Thoracic aorta (tissue), 2 donors: ENCODE measurements around the gene MMADHC. TPM values are rescaled to one million over a fixed set of nuclear protein-coding genes. Genes with fewer than 3 reads are reported as not detected.

Experiments
- ATAC-seq: fragments of 150-250 bp; one replicate; pipeline ENCODE4 v1.8.0; 2017; ENCODE audit warnings: low read depth; ENCODE audit not compliant: insufficient number of reproducible peaks, low FRiP score
- DNase-seq: peaks from one replicate; pipeline ENCODE4 v3.0.0-alpha.2; 2020; ENCODE audit warnings: low spot score
- H3K27ac ChIP-seq, 2 donors: fragments of 200-600 bp; sonication (generic); 1 replicate in 1 of 2; 2 replicates in 1 of 2; pipeline ENCODE4 v1.5.1; 2016; ENCODE audit warnings: mild to moderate bottlenecking in 2 of 2, moderate library complexity in 2 of 2
- H3K27me3 ChIP-seq: fragments of 200-600 bp; sonication (generic); replicated peaks from 2 replicates; pipeline ENCODE4 v1.6.0; 2016; ENCODE audit warnings: mild to moderate bottlenecking; ENCODE audit not compliant: insufficient read depth
- H3K36me3 ChIP-seq: fragments of 200-600 bp; sonication (generic); one replicate; pipeline ENCODE4 v1.5.1; 2016
- H3K4me1 ChIP-seq, 2 donors: fragments of 200-600 bp; sonication (generic); 1 replicate in 1 of 2; 2 replicates in 1 of 2; pipeline versions ENCODE4 v1.5.1 to v1.6.0; 2016; ENCODE audit warnings: low read depth in 2 of 2, mild to moderate bottlenecking in 1 of 2; ENCODE audit not compliant: control insufficient read depth in 1 of 2
- H3K4me3 ChIP-seq: fragments of 200-600 bp; sonication (generic); 2 replicates; pipeline ENCODE4 v1.5.1; 2016; ENCODE audit warnings: mild to moderate bottlenecking
- H3K9me3 ChIP-seq: fragments of 200-600 bp; sonication (generic); 2 replicates; pipeline ENCODE4 v1.5.1; 2016
- CTCF ChIP-seq: fragments of 200-600 bp; sonication (generic); IDR thresholded peaks from one replicate; pipeline ENCODE4 v1.5.1; 2019; ENCODE audit warnings: antibody characterized with exemption
- total RNA-seq, 2 donors: library from RNA; depleted of rRNA; stranded (reverse); fragments of >200 nt; gene quantifications; one replicate each; pipeline versions ENCODE4 v1.1.0 to v1.2.3, GENCODE V29; 2016

The MMADHC gene
- total RNA-seq, 2 donors from 2014 or later, result 62.2 to 280 TPM

- Histone ChIP-seq H3K36me3 (peaks cover 5% of the 10 kb centered on the region), H3K9me3 (no peaks in the 10 kb centered on the region), H3K27ac (no peak overlapping the region)
Observed at GRCh38 chr2:149585166-149585885, 2.2 kb downstream of the MMADHC start.

GRCh38 chr2:149579972-149580882 lies 7.3 kb downstream of the MMADHC start:
- H3K36me3 ChIP-seq, result peaks cover 21% of the 10 kb centered on the region
- H3K27me3 ChIP-seq, result no peaks in the 10 kb centered on the region
- no peak overlapping the region for H3K4me3 ChIP-seq
- TF ChIP-seq CTCF, result no peak
- DNase-seq (no peak), ATAC-seq (peak; percentile 69)
- H3K27ac ChIP-seq, result peak overlapping the region; percentile 11 to 61
- no peaks in the 10 kb centered on the region for H3K9me3 ChIP-seq
- peaks cover 41 to 56% of the 10 kb centered on the region in 2 donors for H3K4me1 ChIP-seq

More at GRCh38 chr2:149585166-149585885, 2.2 kb downstream of the MMADHC start:
- ATAC-seq, result no peak
- no peak for TF ChIP-seq CTCF
- Histone ChIP-seq H3K4me1 (peaks cover 40 to 48% of the 10 kb centered on the region in 2 donors), H3K27me3 (no peaks in the 10 kb centered on the region), H3K4me3 (peak overlapping the region; percentile 87)
- DNase-seq, result no peak

- Histone ChIP-seq H3K4me3 (no peak overlapping the region), H3K27me3 (no peaks in the 10 kb centered on the region), H3K4me1 (peaks cover 32 to 47% of the 10 kb centered on the region in 2 donors), H3K9me3 (no peaks in the 10 kb centered on the region), H3K36me3 (peaks cover 26% of the 10 kb centered on the region), H3K27ac (no peak overlapping the region)
- TF ChIP-seq CTCF, result no peak
- no peak for ATAC-seq
- no peak for DNase-seq
Observed at GRCh38 chr2:149577269-149577668, 10.3 kb downstream of the MMADHC start.

GRCh38 chr2:149575752-149576151 lies 11.8 kb downstream of the MMADHC start:
- no peak for TF ChIP-seq CTCF
- no peaks in the 10 kb centered on the region for H3K27me3 ChIP-seq
- ATAC-seq (no peak), DNase-seq (no peak)
- H3K9me3 ChIP-seq, result no peaks in the 10 kb centered on the region
- no peak overlapping the region for H3K27ac ChIP-seq
- no peak overlapping the region for H3K4me3 ChIP-seq
- H3K4me1 ChIP-seq, result peaks cover 30 to 46% of the 10 kb centered on the region in 2 donors
- peaks cover 22% of the 10 kb centered on the region for H3K36me3 ChIP-seq

GRCh38 chr2:149575277-149575676 lies 12.3 kb downstream of the MMADHC start:
- no peak for ATAC-seq
- no peak overlapping the region for H3K27ac ChIP-seq
- DNase-seq, result no peak
- H3K4me3 ChIP-seq, result no peak overlapping the region
- peaks cover 23% of the 10 kb centered on the region for H3K36me3 ChIP-seq
- TF ChIP-seq CTCF, result no peak
- H3K27me3 ChIP-seq, result no peaks in the 10 kb centered on the region
- no peaks in the 10 kb centered on the region for H3K9me3 ChIP-seq
- H3K4me1 ChIP-seq, result peaks cover 25 to 42% of the 10 kb centered on the region in 2 donors
